ENCODE data around the gene RGS9BP.

RGS9BP gene

GRCh38 chr19:32638625-32639024 lies 37.0 kb upstream of the RGS9BP start:
- Histone ChIP-seq H3K27ac (ENCODE audit: low read depth, low read length) (no peak overlapping the region), H3K9ac (ENCODE audit: low read length) (no peak overlapping the region), H3F3A (ENCODE audit: insufficient read depth) (no peaks in the 10 kb centered on the region), H3K9me3 (ENCODE audit: insufficient read depth, low read length) (no peaks in the 10 kb centered on the region), H3K36me3 (ENCODE audit: low read length) (peaks cover 10% of the 10 kb centered on the region; the same call in 1 of the 2 replicates), H3K4me3 (ENCODE audit: insufficient read depth, low read length, poor library complexity, severe bottlenecking) (no peak overlapping the region), H3K27me3 (ENCODE audit: low read length) (no peaks in the 10 kb centered on the region), H3K4me2 (ENCODE audit: low read depth, low read length, poor library complexity, severe bottlenecking) (no peak overlapping the region), H3K9me2 (replicated peaks; ENCODE audit: insufficient read depth, low read length) (no peaks in the 10 kb centered on the region), H2AFZ (ENCODE audit: low read depth, low read length, severe bottlenecking) (no peak overlapping the region), H3K79me2 (ENCODE audit: insufficient read depth, low read length) (no peaks in the 10 kb centered on the region), H4K20me1 (ENCODE audit: low read depth, low read length) (no peaks in the 10 kb centered on the region)
- TF ChIP-seq EZH2phosphoT487 (conservative IDR thresholded peaks at IDR 0.05; ENCODE audit: low read length) (no peak), CTCF (IDR thresholded peaks at IDR 0.05; ENCODE audit: insufficient read depth, low read length, poor library complexity, severe bottlenecking) (no peak)

GRCh38 chr19:32642771-32643170 lies 32.9 kb upstream of the RGS9BP start:
- no peak for TF ChIP-seq CTCF (IDR thresholded peaks at IDR 0.05; ENCODE audit: insufficient read depth, low read length, poor library complexity, severe bottlenecking)
- Histone ChIP-seq H3K79me2 (ENCODE audit: insufficient read depth, low read length) (no peaks in the 10 kb centered on the region), H3K27ac (ENCODE audit: low read depth, low read length) (no peak overlapping the region), H3K9me2 (replicated peaks; ENCODE audit: insufficient read depth, low read length) (no peaks in the 10 kb centered on the region), H3F3A (ENCODE audit: insufficient read depth) (no peaks in the 10 kb centered on the region), H3K4me2 (ENCODE audit: low read depth, low read length, poor library complexity, severe bottlenecking) (no peak overlapping the region), H4K20me1 (ENCODE audit: low read depth, low read length) (no peaks in the 10 kb centered on the region), H3K4me3 (ENCODE audit: insufficient read depth, low read length, poor library complexity, severe bottlenecking) (no peak overlapping the region), H3K27me3 (ENCODE audit: low read length) (no peaks in the 10 kb centered on the region), H2AFZ (ENCODE audit: low read depth, low read length, severe bottlenecking) (no peak overlapping the region), H3K9me3 (ENCODE audit: insufficient read depth, low read length) (no peaks in the 10 kb centered on the region), H3K36me3 (ENCODE audit: low read length) (peaks cover 18% of the 10 kb centered on the region; the same call in 1 of the 2 replicates), H3K9ac (ENCODE audit: low read length) (no peak overlapping the region)

- Histone ChIP-seq H2AFZ (ENCODE audit: low read depth, low read length, severe bottlenecking) (no peak overlapping the region), H4K20me1 (ENCODE audit: low read depth, low read length) (no peaks in the 10 kb centered on the region), H3F3A (ENCODE audit: insufficient read depth) (no peaks in the 10 kb centered on the region), H3K4me2 (ENCODE audit: low read depth, low read length, poor library complexity, severe bottlenecking) (no peak overlapping the region), H3K9ac (ENCODE audit: low read length) (no peak overlapping the region), H3K36me3 (ENCODE audit: low read length) (peaks cover 13% of the 10 kb centered on the region; the same call in 1 of the 2 replicates), H3K79me2 (ENCODE audit: insufficient read depth, low read length) (no peaks in the 10 kb centered on the region), H3K27me3 (ENCODE audit: low read length) (no peaks in the 10 kb centered on the region), H3K9me2 (replicated peaks; ENCODE audit: insufficient read depth, low read length) (no peaks in the 10 kb centered on the region), H3K4me3 (ENCODE audit: insufficient read depth, low read length, poor library complexity, severe bottlenecking) (no peak overlapping the region), H3K9me3 (ENCODE audit: insufficient read depth, low read length) (no peaks in the 10 kb centered on the region), H3K27ac (ENCODE audit: low read depth, low read length) (no peak overlapping the region)
- TF ChIP-seq CTCF (IDR thresholded peaks at IDR 0.05; ENCODE audit: insufficient read depth, low read length, poor library complexity, severe bottlenecking) (no peak), EZH2phosphoT487 (conservative IDR thresholded peaks at IDR 0.05; ENCODE audit: low read length) (no peak)
These were observed 29.1 kb upstream of the RGS9BP start for GRCh38 chr19:32646556-32646955.

Data from SU-DHL-6 (cell line).